Neutrophil (primary cell): ENCODE data around the gene MAP2K1.

ENCODE experiments used
- H3K27ac ChIP-seq: fragments of 200-600 bp; sonication (generic); 2 replicates; pipeline ENCODE4 v1.5.1; 2016; ENCODE audit warnings: mild to moderate bottlenecking, moderate library complexity
- H3K27me3 ChIP-seq: fragments of 200-600 bp; sonication (generic); 2 replicates; pipeline ENCODE4 v1.6.0; 2016; ENCODE audit warnings: mild to moderate bottlenecking
- H3K36me3 ChIP-seq: fragments of 200-600 bp; sonication (generic); 2 replicates; pipeline ENCODE4 v1.5.1; 2017
- H3K4me1 ChIP-seq, 2 experiments: fragments of 200-600 bp in 1 of 2; sonication (generic) in 1 of 2; 1 replicate in 1 of 2; 2 replicates in 1 of 2; pipeline versions ENCODE4 v1.5.1 to v1.6.1; 2013 to 2016; ENCODE audit warnings: low read depth in 1 of 2, low read length in 1 of 2, mild to moderate bottlenecking in 1 of 2, moderate library complexity in 1 of 2; ENCODE audit not compliant: control insufficient read depth in 1 of 2, insufficient read depth in 1 of 2
- H3K4me3 ChIP-seq, 2 experiments: fragments of 200-600 bp in 1 of 2; sonication (generic) in 1 of 2; 1 replicate in 1 of 2; 2 replicates in 1 of 2; pipeline ENCODE4 v1.5.1; 2013 to 2016; ENCODE audit warnings: low read depth in 1 of 2, low read length in 1 of 2, mild to moderate bottlenecking in 1 of 2, moderate library complexity in 1 of 2
- H3K9me3 ChIP-seq: fragments of 200-600 bp; sonication (generic); 2 replicates; pipeline ENCODE4 v1.5.1; 2016
- TF ChIP-seq, protein P1 (sequence below): fragments of 200-600 bp; sonication (generic); IDR thresholded peaks from 2 replicates; pipeline ENCODE4 v1.5.1; 2016; ENCODE audit warnings: antibody characterized with exemption

Gene MAP2K1

DNA sequence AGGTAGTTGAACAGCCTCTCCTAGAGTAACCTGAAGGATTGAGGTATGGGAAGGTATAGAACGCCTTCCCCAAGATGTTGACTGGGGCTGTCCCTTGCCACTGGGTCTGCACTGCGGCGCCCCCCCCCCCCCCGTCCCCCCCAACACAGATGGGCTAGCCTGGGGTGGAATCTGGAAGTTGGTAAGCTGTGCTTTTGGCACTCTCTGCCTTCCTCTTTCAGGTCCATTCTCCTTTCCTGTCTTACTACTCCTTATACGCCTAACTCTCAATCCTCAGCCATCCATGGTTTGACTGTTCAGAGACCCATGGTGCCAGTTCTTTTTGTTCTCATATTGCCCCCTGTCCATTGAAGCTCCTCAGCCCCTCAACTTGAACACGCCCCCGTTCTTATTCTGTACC is 42.8 kb downstream of the MAP2K1 start:
- Histone ChIP-seq H3K27ac (peak overlapping the region; percentile 50), H3K27me3 (no peaks in the 10 kb centered on the region), H3K4me1 (peaks cover 35 to 44% of the 10 kb centered on the region in 2 experiments), H3K36me3 (no peaks in the 10 kb centered on the region), H3K4me3 (no peak overlapping the region), H3K9me3 (no peaks in the 10 kb centered on the region)
- TF ChIP-seq, protein P1, sequence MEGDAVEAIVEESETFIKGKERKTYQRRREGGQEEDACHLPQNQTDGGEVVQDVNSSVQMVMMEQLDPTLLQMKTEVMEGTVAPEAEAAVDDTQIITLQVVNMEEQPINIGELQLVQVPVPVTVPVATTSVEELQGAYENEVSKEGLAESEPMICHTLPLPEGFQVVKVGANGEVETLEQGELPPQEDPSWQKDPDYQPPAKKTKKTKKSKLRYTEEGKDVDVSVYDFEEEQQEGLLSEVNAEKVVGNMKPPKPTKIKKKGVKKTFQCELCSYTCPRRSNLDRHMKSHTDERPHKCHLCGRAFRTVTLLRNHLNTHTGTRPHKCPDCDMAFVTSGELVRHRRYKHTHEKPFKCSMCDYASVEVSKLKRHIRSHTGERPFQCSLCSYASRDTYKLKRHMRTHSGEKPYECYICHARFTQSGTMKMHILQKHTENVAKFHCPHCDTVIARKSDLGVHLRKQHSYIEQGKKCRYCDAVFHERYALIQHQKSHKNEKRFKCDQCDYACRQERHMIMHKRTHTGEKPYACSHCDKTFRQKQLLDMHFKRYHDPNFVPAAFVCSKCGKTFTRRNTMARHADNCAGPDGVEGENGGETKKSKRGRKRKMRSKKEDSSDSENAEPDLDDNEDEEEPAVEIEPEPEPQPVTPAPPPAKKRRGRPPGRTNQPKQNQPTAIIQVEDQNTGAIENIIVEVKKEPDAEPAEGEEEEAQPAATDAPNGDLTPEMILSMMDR, result no peak

DNA sequence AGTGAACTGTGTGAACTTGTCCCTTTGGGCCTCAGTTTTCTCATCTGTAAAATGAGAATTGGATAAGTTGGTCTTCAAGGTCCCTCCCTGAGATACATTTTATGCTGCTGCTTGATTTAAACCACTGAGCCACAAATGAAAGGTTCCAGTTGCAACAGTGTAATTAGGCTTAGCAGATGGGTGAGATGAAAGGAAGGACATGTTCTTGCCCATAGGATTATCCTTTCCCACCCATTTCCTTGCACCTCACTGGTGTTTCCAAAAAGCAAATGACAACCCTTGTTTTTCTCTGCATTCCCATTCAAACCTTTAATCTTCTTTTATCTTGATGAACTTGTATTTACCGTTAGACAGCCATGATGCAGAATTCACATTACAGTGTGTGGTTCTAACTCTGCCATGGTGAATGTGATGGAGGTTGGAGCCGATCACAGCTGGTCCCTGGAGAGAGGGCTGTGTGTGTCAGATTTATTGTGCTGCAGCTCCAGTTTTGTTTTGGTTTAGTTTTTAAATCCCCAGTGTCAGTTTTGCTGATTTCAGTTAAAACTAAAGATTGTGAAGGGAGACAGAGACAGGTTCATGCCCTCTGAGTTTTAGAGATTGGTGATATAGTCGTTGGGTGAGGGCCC is 44.0 kb downstream of the MAP2K1 start:
- no peak overlapping the region for H3K27ac ChIP-seq
- TF ChIP-seq, protein P1, result no peak
- peaks cover 10% of the 10 kb centered on the region for H3K36me3 ChIP-seq
- no peaks in the 10 kb centered on the region for H3K9me3 ChIP-seq
- peaks cover 31 to 42% of the 10 kb centered on the region in 2 experiments for H3K4me1 ChIP-seq
- no peaks in the 10 kb centered on the region for H3K27me3 ChIP-seq
- no peak overlapping the region for H3K4me3 ChIP-seq

DNA sequence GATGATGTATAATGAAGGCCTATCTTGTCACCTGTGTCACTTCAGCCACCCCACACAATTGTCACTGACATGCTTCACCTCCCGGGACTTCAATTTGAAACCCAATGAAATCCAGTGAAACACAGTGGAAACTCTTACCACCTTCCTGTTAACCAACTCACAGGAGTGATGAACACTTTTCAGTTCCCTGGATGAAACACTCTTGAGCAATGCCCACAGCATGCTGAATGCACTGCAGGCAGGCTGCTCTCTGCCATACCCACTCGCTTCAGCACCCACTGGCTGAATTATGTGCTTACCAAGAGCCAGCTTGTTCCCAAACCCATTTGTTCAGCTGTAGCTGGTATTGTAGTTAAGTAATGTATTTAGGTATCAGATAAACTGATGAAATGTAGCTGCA is 47.0 kb downstream of the MAP2K1 start:
- peak overlapping the region; percentile 67 for H3K27ac ChIP-seq
- TF ChIP-seq, protein P1, result no peak
- no peak overlapping the region for H3K4me3 ChIP-seq
- H3K27me3 ChIP-seq, result no peaks in the 10 kb centered on the region
- peaks cover 22 to 31% of the 10 kb centered on the region in 2 experiments for H3K4me1 ChIP-seq
- peaks cover 39% of the 10 kb centered on the region for H3K36me3 ChIP-seq
- no peaks in the 10 kb centered on the region for H3K9me3 ChIP-seq

DNA sequence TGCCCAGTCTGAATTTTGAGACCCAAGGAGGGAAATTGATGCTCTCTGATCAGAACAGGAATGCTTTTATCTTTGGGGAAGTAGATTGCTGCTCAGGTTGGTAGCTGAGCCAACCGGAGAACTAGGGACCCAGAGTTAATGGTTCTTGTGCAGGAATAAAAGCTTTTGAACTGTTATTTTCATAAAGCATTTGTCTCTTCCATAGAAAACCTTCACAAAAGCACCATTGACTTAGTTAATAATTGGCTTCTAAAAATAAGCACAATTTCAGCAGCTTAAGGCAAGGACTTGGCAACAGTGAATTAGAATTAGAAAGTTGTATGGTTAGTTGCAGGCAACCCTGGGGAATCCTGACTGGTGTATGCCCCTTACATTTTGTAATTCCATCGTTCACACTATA is 53.8 kb downstream of the MAP2K1 start:
- no peaks in the 10 kb centered on the region for H3K4me1 ChIP-seq
- H3K27ac ChIP-seq, result no peak overlapping the region
- no peaks in the 10 kb centered on the region for H3K9me3 ChIP-seq
- peaks cover 93% of the 10 kb centered on the region for H3K36me3 ChIP-seq
- H3K27me3 ChIP-seq, result no peaks in the 10 kb centered on the region
- TF ChIP-seq, protein P1, result no peak
- H3K4me3 ChIP-seq, result no peak overlapping the region

DNA sequence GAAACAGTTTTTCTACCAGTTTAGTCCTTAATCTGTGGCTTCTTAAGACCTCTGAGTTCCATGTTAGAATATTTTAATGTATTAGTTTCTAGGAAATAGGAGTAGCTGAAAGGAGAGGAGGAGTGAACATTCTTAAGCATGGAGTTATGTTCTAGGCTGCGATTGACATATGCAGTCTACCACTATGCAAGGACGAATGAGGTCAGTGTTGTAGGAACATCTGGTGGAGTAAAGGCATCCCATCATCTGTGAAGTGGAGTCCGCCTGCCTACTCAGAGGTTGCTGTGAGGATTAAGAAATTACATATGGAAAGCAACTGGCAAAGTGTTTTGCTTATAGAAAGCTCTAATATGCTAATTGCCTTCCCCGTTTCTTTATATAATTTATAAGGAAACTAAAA is 65.7 kb downstream of the MAP2K1 start:
- Histone ChIP-seq H3K9me3 (no peaks in the 10 kb centered on the region), H3K36me3 (peaks cover 19% of the 10 kb centered on the region), H3K4me3 (no peak overlapping the region), H3K27me3 (no peaks in the 10 kb centered on the region), H3K4me1 (peaks cover 9 to 12% of the 10 kb centered on the region in 2 experiments), H3K27ac (peak overlapping the region; percentile 69)
- TF ChIP-seq, protein P1, result no peak
